22Rv1 (cell line): ENCODE measurements around the gene USP32.
A peak's percentile ranks its signal among the peaks of the same experiment; 100 is the strongest.

Source experiments
- CTCF ChIP-seq: fragments of 450-650 bp; IDR thresholded peaks from 2 replicates; pipeline ENCODE4 v1.5.1; 2017; ENCODE audit warnings: mild to moderate bottlenecking
- ZFX ChIP-seq: fragments of 450-650 bp; IDR thresholded peaks from 2 replicates; pipeline ENCODE4 v1.6.1; 2017; ENCODE audit warnings: antibody characterized with exemption, borderline replicate concordance

DNA sequence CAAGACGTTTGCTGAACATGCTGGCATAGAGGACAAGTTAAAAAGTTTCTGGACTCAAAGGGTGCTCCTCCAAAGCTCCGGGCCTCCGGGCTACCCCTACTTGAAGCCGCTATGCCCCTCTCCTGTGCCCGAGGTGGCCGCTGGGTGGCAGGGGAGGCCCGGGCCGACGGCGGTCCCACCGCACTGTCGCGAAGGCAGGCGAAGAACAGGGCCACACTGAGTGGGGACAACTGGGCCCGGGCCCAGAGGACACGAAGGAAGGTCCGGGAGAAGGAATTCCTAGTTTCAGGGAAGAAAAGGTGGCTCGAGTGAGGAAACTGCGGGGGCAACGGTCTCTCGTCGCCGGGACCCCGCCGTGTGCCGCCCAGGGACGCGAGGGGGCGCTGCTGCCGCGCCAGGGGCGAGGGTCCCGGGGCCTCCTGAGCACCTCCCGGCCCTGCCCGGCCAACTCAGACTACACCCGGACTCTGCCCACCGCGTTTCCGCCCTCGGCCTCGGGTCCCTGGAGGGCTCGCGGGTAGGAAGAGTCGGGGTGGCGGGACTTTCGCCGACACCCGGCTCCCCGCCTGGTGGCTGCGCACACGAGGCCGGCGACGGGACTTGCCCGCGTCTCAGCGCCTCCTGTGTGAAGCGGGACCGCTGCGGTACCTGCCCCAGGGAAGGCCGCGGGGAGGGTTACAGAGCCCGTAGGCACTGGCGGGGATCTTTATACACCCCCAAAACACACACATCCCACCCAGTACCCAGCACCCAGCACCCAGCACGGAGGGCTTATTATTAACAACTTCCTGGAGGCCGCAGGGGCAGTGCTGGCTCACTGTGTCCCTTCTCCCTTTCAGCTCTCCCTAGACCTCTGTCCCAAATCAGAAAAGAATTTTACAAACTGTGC, 29.6 kb upstream of the USP32 start:
- peak; percentile 96 for TF ChIP-seq CTCF
- TF ChIP-seq ZFX = no peak
